Caco-2 (cell line): ENCODE data around the gene DYNLRB1. TPM values are rescaled to one million over a fixed set of nuclear protein-coding genes. Genes with fewer than 3 reads are reported as not detected.

ENCODE experiments used
- BruUV-seq: library from RNA; stranded (reverse); fragments of 400-500 nt; replicated peaks from 2 replicates; lab custom pipeline; 2021; lab: Mats Ljungman, UMichigan
- CTCF ChIA-PET: fragments of 300-600 bp; sonication (Branson Sonifier 250); formaldehyde crosslinking; loops from one replicate; lab custom pipeline; 2022; ENCODE audit warnings: antibody characterized with exemption; lab: Charles Lee
- POLR2A ChIA-PET: fragments of 300-600 bp; sonication (Branson Sonifier 250); formaldehyde crosslinking; loops from one replicate; lab custom pipeline; 2022; ENCODE audit warnings: antibody characterized with exemption; lab: Charles Lee
- DNase-seq, 2 experiments: peaks; one replicate each; pipeline versions ENCODE4 v3.0.0 to v3.0.0-alpha.2; 2020 to 2022
- H3K27me3 ChIP-seq: replicated peaks from 2 replicates; pipeline ENCODE4 v1.6.0; 2011; ENCODE audit warnings: low read length; ENCODE audit not compliant: control insufficient read depth, insufficient read depth
- H3K36me3 ChIP-seq: 2 replicates; pipeline ENCODE4 v1.5.1; 2011; ENCODE audit warnings: low read length; ENCODE audit not compliant: control insufficient read depth, insufficient read depth
- H3K4me1 ChIP-seq: fragments of 250-450 bp; sonication (Bioruptor Pico); 2 replicates; pipeline ENCODE4 v1.5.1; 2020; ENCODE audit warnings: mild to moderate bottlenecking
- H3K4me3 ChIP-seq: 2 replicates; pipeline ENCODE4 v1.5.1; 2011; ENCODE audit warnings: low read depth, mild to moderate bottlenecking, control low read depth, low read length
- H3K9me3 ChIP-seq: fragments of 250-450 bp; sonication (Bioruptor Pico); 2 replicates; pipeline ENCODE4 v1.5.1; 2020; ENCODE audit warnings: mild to moderate bottlenecking, moderate library complexity
- H3K27ac Mint-ChIP-seq: one replicate; pipeline ENCODE4 v1.8.0; 2022; ENCODE audit warnings: mixed read lengths; ENCODE audit not compliant: unreplicated experiment
- H3K27me3 Mint-ChIP-seq: one replicate; pipeline ENCODE4 v1.8.0; 2022; ENCODE audit warnings: mixed read lengths; ENCODE audit not compliant: insufficient read depth, unreplicated experiment
- H3K36me3 Mint-ChIP-seq: one replicate; pipeline ENCODE4 v1.8.0; 2022; ENCODE audit warnings: mild to moderate bottlenecking, mixed read lengths; ENCODE audit not compliant: insufficient read depth, unreplicated experiment
- H3K4me1 Mint-ChIP-seq: one replicate; pipeline ENCODE4 v1.8.0; 2022; ENCODE audit warnings: low read depth, mixed read lengths; ENCODE audit not compliant: unreplicated experiment
- H3K4me3 Mint-ChIP-seq: one replicate; pipeline ENCODE4 v1.8.0; 2022; ENCODE audit warnings: mild to moderate bottlenecking, moderate library complexity, mixed read lengths; ENCODE audit not compliant: unreplicated experiment
- H3K9me3 Mint-ChIP-seq: one replicate; pipeline ENCODE4 v1.8.0; 2022; ENCODE audit warnings: mixed read lengths; ENCODE audit not compliant: unreplicated experiment
- CTCF ChIP-seq, 2 experiments: fragments of 200-600 bp in 1 of 2; IDR thresholded peaks; 1 replicate in 1 of 2; 2 replicates in 1 of 2; pipeline versions ENCODE4 v1.5.1 to v1.8.0; 2011 to 2022; ENCODE audit warnings: antibody characterized with exemption in 1 of 2, control low read depth in 1 of 2, inconsistent platforms in 1 of 2, low read depth in 1 of 2, low read length in 1 of 2, mild to moderate bottlenecking in 1 of 2, moderate library complexity in 1 of 2; ENCODE audit not compliant: insufficient read depth in 1 of 2, severe bottlenecking in 1 of 2, unreplicated experiment in 1 of 2
- intact Hi-C: fragments of 100-400 bp; cut with micrococcal nuclease; formaldehyde crosslinking; loops from one replicate; pipeline ENCODE4 v1.10.0; 2022; ENCODE audit not compliant: unreplicated experiment
- total RNA-seq: library from RNA; stranded (reverse); gene quantifications from 2 replicates; pipeline ENCODE4 v1.2.3, GENCODE V29; 2022

Gene DYNLRB1
- total RNA-seq, 1 experiment from 2014 or later = 359 TPM

- Mint-ChIP-seq H3K27ac (peak overlapping the region; percentile 11), H3K4me3 (no peak overlapping the region), H3K9me3 (no peaks in the 10 kb centered on the region), H3K27me3 (no peaks in the 10 kb centered on the region), H3K4me1 (no peaks in the 10 kb centered on the region), H3K36me3 (peaks cover 98% of the 10 kb centered on the region)
- H3K4me1 ChIP-seq = peaks cover 8% of the 10 kb centered on the region; the same call in 1 of the 2 replicates
- ChIA-PET POLR2A (interaction anchor here (0.6 kb wide), 1 partner anchor 22 kb away, joined by 11 read pairs; no protein-coding TSS in a partner anchor), CTCF (interaction anchor here (1.4 to 2.7 kb wide), 3 partner anchors 13 to 160 kb away, joined by 5 to 106 read pairs (median 7); partner anchors contain the start of gene ITCH)
- H3K27me3 ChIP-seq = no peaks in the 10 kb centered on the region
- intact Hi-C loops = loop anchor here (2.0 kb wide), 1 partner anchor 282 kb away; no protein-coding TSS in a partner anchor
- BruUV-seq = no TSS peak
- no peak overlapping the region for H3K4me3 ChIP-seq
- 0 out of 2 replicates have a peak, but pooled peaks cover 5% of the 10 kb centered on the region for H3K9me3 ChIP-seq
- DNase-seq = no peak
- H3K36me3 ChIP-seq = peaks cover 6% of the 10 kb centered on the region
- TF ChIP-seq CTCF (IDR thresholded peaks at IDR 0.05; ENCODE audit: insufficient read depth in 1 of 2, low read depth in 1 of 2, low read length in 1 of 2, severe bottlenecking in 1 of 2, unreplicated experiment in 1 of 2) = no peak
Observed at GRCh38 chr20:34472246-34472925, 43.8 kb upstream of the DYNLRB1 start.

- H3K27ac Mint-ChIP-seq = no peak overlapping the region
- H3K9me3 Mint-ChIP-seq = no peaks in the 10 kb centered on the region
- H3K4me3 Mint-ChIP-seq = no peak overlapping the region
- no peaks in the 10 kb centered on the region for H3K27me3 Mint-ChIP-seq
- peak; percentile 88 to 93 for DNase-seq
- Histone ChIP-seq H3K4me3 (no peak overlapping the region), H3K27me3 (no peaks in the 10 kb centered on the region), H3K9me3 (0 out of 2 replicates have a peak, but pooled peaks cover 5% of the 10 kb centered on the region), H3K36me3 (peaks cover 5% of the 10 kb centered on the region; the same call in 1 of the 2 replicates), H3K4me1 (peaks cover 8% of the 10 kb centered on the region; the same call in 1 of the 2 replicates)
- intact Hi-C loops = loop anchor here (1.0 to 2.0 kb wide), 4 partner anchors 50 to 283 kb away; no protein-coding TSS in a partner anchor
- POLR2A ChIA-PET = interaction anchor here (0.6 to 1.3 kb wide), 2 partner anchors 42 to 162 kb away, joined by 3 to 4 read pairs; no protein-coding TSS in a partner anchor
- no peaks in the 10 kb centered on the region for H3K4me1 Mint-ChIP-seq
- TF ChIP-seq CTCF (IDR thresholded peaks at IDR 0.05; ENCODE audit: insufficient read depth in 1 of 2, low read depth in 1 of 2, low read length in 1 of 2, severe bottlenecking in 1 of 2, unreplicated experiment in 1 of 2) = peak; percentile 88 to 91
- BruUV-seq = no TSS peak
- peaks cover 95% of the 10 kb centered on the region for H3K36me3 Mint-ChIP-seq
- CTCF ChIA-PET = interaction anchor here (0.9 to 2.7 kb wide), 6 partner anchors 13 to 190 kb away, joined by 3 to 106 read pairs (median 6); partner anchors contain the start of genes DYNLRB1 and ITCH
Observed at GRCh38 chr20:34473262-34473883, 42.8 kb upstream of the DYNLRB1 start.
